ENCODE data around the gene FILIP1L. TPM values are rescaled to one million over a fixed set of nuclear protein-coding genes. Genes with fewer than 3 reads are reported as not detected.

The FILIP1L gene
- total and polyA plus RNA-seq, 12 donors: 5.3 to 33.2 (median 17.4) TPM

GRCh38 chr3:99965077-99965476 lies 149.2 kb downstream of the FILIP1L start:
- H3K9me3 ChIP-seq (replicated peaks in 1 of 3): no peaks in the 10 kb centered on the region
- TF ChIP-seq POLR2A (IDR thresholded peaks at IDR 0.05) (no peak), CTCF (IDR thresholded peaks at IDR 0.05) (no peak)
- WGBS, 4 donors: 57 to 80% (median 67%) methylated on average over 1 of the region's 1 CpG
- H3K36me3 ChIP-seq (replicated peaks in 1 of 2): no peaks in the 10 kb centered on the region
- H3K4me1 ChIP-seq (replicated peaks in 1 of 2): peaks cover 0 to 6% of the 10 kb centered on the region in 2 donors
- H3K27me3 ChIP-seq: no peaks in the 10 kb centered on the region
- no peak overlapping the region for H3K27ac ChIP-seq
- intact Hi-C loops (cut with DNase I): no loop called here
- H3K4me3 ChIP-seq: no peak overlapping the region
- peak in 4 of 7 donors; percentile 28 to 39 (median 30) for DNase-seq

- Histone ChIP-seq H3K4me3 (no peak overlapping the region), H3K9me3 (replicated peaks in 1 of 3) (no peaks in the 10 kb centered on the region), H3K27ac (no peak overlapping the region), H3K27me3 (no peaks in the 10 kb centered on the region), H3K4me1 (replicated peaks in 1 of 2) (peaks cover 0 to 6% of the 10 kb centered on the region in 2 donors), H3K36me3 (replicated peaks in 1 of 2) (no peaks in the 10 kb centered on the region)
- WGBS, 4 donors: 92 to 94% (median 93%) methylated on average over 2 of the region's 2 CpGs
- DNase-seq: no peak
- TF ChIP-seq POLR2A (IDR thresholded peaks at IDR 0.05) (no peak), CTCF (IDR thresholded peaks at IDR 0.05) (no peak)
- intact Hi-C loops (cut with DNase I): no loop called here
Observed at GRCh38 chr3:99962703-99963102, 151.6 kb downstream of the FILIP1L start.

GRCh38 chr3:99961756-99962515 lies 152.4 kb downstream of the FILIP1L start:
- intact Hi-C loops (cut with DNase I): no loop called here
- 92 to 96% (median 96%) methylated on average over 7 of the region's 7 CpGs for WGBS, 4 donors
- H3K9me3 ChIP-seq (replicated peaks in 1 of 3): no peaks in the 10 kb centered on the region
- peaks cover 0 to 6% of the 10 kb centered on the region in 2 donors for H3K4me1 ChIP-seq (replicated peaks in 1 of 2)
- H3K36me3 ChIP-seq (replicated peaks in 1 of 2): no peaks in the 10 kb centered on the region
- DNase-seq: no peak
- H3K4me3 ChIP-seq: no peak overlapping the region
- H3K27ac ChIP-seq: no peak overlapping the region
- no peaks in the 10 kb centered on the region for H3K27me3 ChIP-seq
- TF ChIP-seq CTCF (IDR thresholded peaks at IDR 0.05): no peak
- TF ChIP-seq POLR2A (IDR thresholded peaks at IDR 0.05): no peak

GRCh38 chr3:99960941-99961340 lies 153.4 kb downstream of the FILIP1L start:
- no peaks in the 10 kb centered on the region for H3K36me3 ChIP-seq (replicated peaks in 1 of 2)
- no peaks in the 10 kb centered on the region for H3K9me3 ChIP-seq (replicated peaks in 1 of 3)
- intact Hi-C loops (cut with DNase I): no loop called here
- no peak for DNase-seq
- H3K4me3 ChIP-seq: peak overlapping the region in 1 of 4 donors; percentile 16
- peaks cover 0 to 6% of the 10 kb centered on the region in 2 donors for H3K4me1 ChIP-seq (replicated peaks in 1 of 2)
- H3K27ac ChIP-seq: no peak overlapping the region
- 46 to 60% (median 53%) methylated on average over 7 of the region's 7 CpGs for WGBS, 4 donors
- TF ChIP-seq POLR2A (IDR thresholded peaks at IDR 0.05) (no peak), CTCF (IDR thresholded peaks at IDR 0.05) (no peak)
- H3K27me3 ChIP-seq: no peaks in the 10 kb centered on the region

Data from adrenal gland (tissue), 12 donors.